HepG2 (cell line): ENCODE data around the gene POLE.

Experiments
- CTCF ChIP-seq: sonication (generic); formaldehyde crosslinking; IDR thresholded peaks from 2 replicates; pipeline ENCODE4 v1.5.0; 2020; ENCODE audit warnings: mild to moderate bottlenecking, missing genetic modification reagents, moderate library complexity
- HDAC1 ChIP-seq: sonication (generic); formaldehyde crosslinking; IDR thresholded peaks from 2 replicates; pipeline ENCODE4 v1.5.1; 2020; ENCODE audit warnings: mild to moderate bottlenecking, missing genetic modification reagents
- HOXD1 ChIP-seq: sonication (generic); formaldehyde crosslinking; IDR thresholded peaks from 2 replicates; pipeline ENCODE4 v1.5.0; 2020; ENCODE audit warnings: missing genetic modification reagents
- JARID2 ChIP-seq: sonication (generic); formaldehyde crosslinking; IDR thresholded peaks from 2 replicates; pipeline ENCODE4 v1.8.1; 2023; ENCODE audit warnings: missing genetic modification reagents, inconsistent platforms; ENCODE audit not compliant: insufficient replicate concordance
- POLR2A ChIP-seq, 2 experiments: IDR thresholded peaks; 2 replicates each; pipeline ENCODE4 v1.6.1; 2011; ENCODE audit warnings: low read depth in 2 of 2, low read length in 2 of 2, mild to moderate bottlenecking in 1 of 2, moderate library complexity in 1 of 2; ENCODE audit not compliant: insufficient read depth in 1 of 2
- POLR2AphosphoS5 ChIP-seq: IDR thresholded peaks from 2 replicates; pipeline ENCODE4 v1.6.1; 2012; ENCODE audit warnings: low read depth, low read length
- RAD21 ChIP-seq: fragments of 450-650 bp; formaldehyde crosslinking; IDR thresholded peaks from 2 replicates; pipeline ENCODE4 v1.5.0; 2020; ENCODE audit warnings: mild to moderate bottlenecking
- ZKSCAN8 ChIP-seq: IDR thresholded peaks from 2 replicates; pipeline ENCODE4 v1.6.1; 2016; ENCODE audit warnings: borderline replicate concordance, missing genetic modification reagents, missing compliant biosample characterization
- ZNF234 ChIP-seq: sonication (generic); formaldehyde crosslinking; conservative IDR thresholded peaks from 2 replicates; pipeline ENCODE4 v1.5.1; 2020; ENCODE audit warnings: mild to moderate bottlenecking, missing genetic modification reagents
- ZNF768 ChIP-seq: sonication (generic); formaldehyde crosslinking; IDR thresholded peaks from 2 replicates; pipeline ENCODE4 v1.4.0; 2020; ENCODE audit warnings: missing genetic modification reagents

GRCh38 chr12:132719954-132720324, 32.8 kb upstream of the POLE start:
- TF ChIP-seq CTCF (CRISPR knock-in tag), result no peak
- no peak for TF ChIP-seq ZNF234 (CRISPR knock-in tag)
- TF ChIP-seq POLR2A (IDR thresholded peaks at IDR 0.05; ENCODE audit: insufficient read depth in 1 of 2, low read depth in 2 of 2, low read length in 2 of 2), result no peak
- TF ChIP-seq RAD21 (CRISPR knock-in tag), result no peak
- TF ChIP-seq HDAC1 (CRISPR knock-in tag), result no peak
- TF ChIP-seq POLR2AphosphoS5, result no peak; the same call in 1 of the 2 replicates
- TF ChIP-seq JARID2 (CRISPR knock-in tag), result no peak
- TF ChIP-seq ZKSCAN8 (CRISPR knock-in tag), result no peak
- TF ChIP-seq ZNF768 (CRISPR knock-in tag), result no peak
- no peak for TF ChIP-seq HOXD1 (CRISPR knock-in tag)
